ENCODE results near the gene WNT10A. TPM values are rescaled to one million over a fixed set of nuclear protein-coding genes. Genes with fewer than 3 reads are reported as not detected.

Gene WNT10A
- total RNA-seq, 4 donors from 2014 or later = 0.21 to 1.3 (median 0.39) TPM; not detected in 1

GRCh38 chr2:218876562-218877219 is 4.0 kb upstream of the WNT10A start:
- no peak overlapping the region for H3K4me3 ChIP-seq
- DNase-seq (ENCODE audit: low spot score in 2 of 2) = peak; percentile 59 to 82
- 0 to 4% methylated on average over 3 of the region's 3 CpGs for WGBS, 2 donors
- H3K36me3 ChIP-seq = peaks cover 0 to 21% (median 0%) of the 10 kb centered on the region in 3 donors
- H3K27ac ChIP-seq = no peak overlapping the region
- H3K4me1 ChIP-seq = peaks cover 0 to 54% (median 23%) of the 10 kb centered on the region in 4 donors
- H3K9me3 ChIP-seq = no peaks in the 10 kb centered on the region
- peak; percentile 82 to 95 (median 92) for TF ChIP-seq CTCF (IDR thresholded peaks at IDR 0.05)
- no peak for TF ChIP-seq EP300 (IDR thresholded peaks at IDR 0.05)
- peaks cover 0 to 74% of the 10 kb centered on the region in 2 donors for H3K27me3 ChIP-seq

GRCh38 chr2:218877331-218877730 is 3.3 kb upstream of the WNT10A start:
- 68 to 77% methylated on average over 6 of the region's 6 CpGs for WGBS, 2 donors
- peaks cover 0 to 74% of the 10 kb centered on the region in 2 donors for H3K27me3 ChIP-seq

GRCh38 chr2:218877891-218878290 is 2.8 kb upstream of the WNT10A start:
- H3K9me3 ChIP-seq = no peaks in the 10 kb centered on the region
- DNase-seq (ENCODE audit: low spot score in 2 of 2) = no peak
- peaks cover 0 to 58% (median 25%) of the 10 kb centered on the region in 4 donors for H3K4me1 ChIP-seq
- peaks cover 0 to 74% of the 10 kb centered on the region in 2 donors for H3K27me3 ChIP-seq
- no peak overlapping the region for H3K27ac ChIP-seq
- no peak for TF ChIP-seq POLR2A (IDR thresholded peaks at IDR 0.05)
- TF ChIP-seq EP300 (IDR thresholded peaks at IDR 0.05) = no peak
- no peak for TF ChIP-seq CTCF (IDR thresholded peaks at IDR 0.05)
- peaks cover 0 to 17% (median 0%) of the 10 kb centered on the region in 3 donors for H3K36me3 ChIP-seq
- 5 to 34% methylated on average over 5 of the region's 5 CpGs for WGBS, 2 donors
- H3K4me3 ChIP-seq = no peak overlapping the region

More at GRCh38 chr2:218877331-218877730, 3.3 kb upstream of the WNT10A start:
- no peak overlapping the region for H3K4me3 ChIP-seq
- TF ChIP-seq POLR2A (IDR thresholded peaks at IDR 0.05) = no peak
- TF ChIP-seq CTCF (IDR thresholded peaks at IDR 0.05) = no peak
- no peak for TF ChIP-seq EP300 (IDR thresholded peaks at IDR 0.05)
- H3K9me3 ChIP-seq = no peaks in the 10 kb centered on the region
- H3K36me3 ChIP-seq = peaks cover 0 to 21% (median 0%) of the 10 kb centered on the region in 3 donors
- no peak for DNase-seq (ENCODE audit: low spot score in 2 of 2)
- H3K27ac ChIP-seq = no peak overlapping the region
- H3K4me1 ChIP-seq = peaks cover 0 to 52% (median 23%) of the 10 kb centered on the region in 4 donors

GRCh38 chr2:218878486-218878885 is 2.2 kb upstream of the WNT10A start:
- H3K9me3 ChIP-seq = no peaks in the 10 kb centered on the region
- WGBS, 2 donors = 69 to 70% methylated on average over 6 of the region's 6 CpGs
- no peak for DNase-seq (ENCODE audit: low spot score in 2 of 2)
- no peak for TF ChIP-seq POLR2A (IDR thresholded peaks at IDR 0.05)
- TF ChIP-seq EP300 (IDR thresholded peaks at IDR 0.05) = no peak
- no peak for TF ChIP-seq CTCF (IDR thresholded peaks at IDR 0.05)
- H3K4me3 ChIP-seq = no peak overlapping the region
- H3K4me1 ChIP-seq = peaks cover 0 to 64% (median 30%) of the 10 kb centered on the region in 4 donors
- H3K27ac ChIP-seq = no peak overlapping the region
- H3K36me3 ChIP-seq = peaks cover 0 to 11% (median 0%) of the 10 kb centered on the region in 3 donors
- H3K27me3 ChIP-seq = peaks cover 0 to 73% of the 10 kb centered on the region in 2 donors

Measured in tibial nerve (tissue), 4 donors.